Stomach smooth muscle (tissue), 2 donors: ENCODE measurements around the gene NCOA4.
"Not testable (repeated sequence)": the region's sequence is repeated elsewhere in the genome, so short reads cannot be mapped to it uniquely, and the experiment has no call there.

Source experiments
- H3K27ac ChIP-seq: one replicate; pipeline ENCODE4 v1.7.0; 2013; ENCODE audit warnings: mild to moderate bottlenecking, low read length, inconsistent platforms
- H3K27me3 ChIP-seq, 2 donors: one replicate each; pipeline ENCODE4 v1.7.0; 2013; ENCODE audit warnings: low read length in 2 of 2; ENCODE audit not compliant: insufficient read depth in 2 of 2, control insufficient read depth in 1 of 2
- H3K36me3 ChIP-seq, 2 donors: one replicate each; pipeline ENCODE4 v1.7.0; 2013; ENCODE audit warnings: low read length in 2 of 2; ENCODE audit not compliant: control insufficient read depth in 2 of 2, insufficient read depth in 2 of 2
- H3K4me1 ChIP-seq: one replicate; pipeline ENCODE4 v1.7.0; 2013; ENCODE audit warnings: low read length; ENCODE audit not compliant: control insufficient read depth, insufficient read depth
- H3K4me3 ChIP-seq, 2 donors: one replicate each; pipeline ENCODE4 v1.7.0; 2013; ENCODE audit warnings: low read length in 2 of 2
- H3K9ac ChIP-seq, 2 donors: one replicate each; pipeline ENCODE4 v1.7.0; 2013; ENCODE audit warnings: low read length in 2 of 2, mild to moderate bottlenecking in 1 of 2
- H3K9me3 ChIP-seq, 2 donors: one replicate each; pipeline ENCODE4 v1.7.0; 2013; ENCODE audit warnings: low read length in 2 of 2; ENCODE audit not compliant: control insufficient read depth in 2 of 2
- donor health status: healthy.
- donor health status: Pancreatic carcinoma.

NCOA4 gene

GRCh38 chr10:45981367-45981766, 49.1 kb downstream of the NCOA4 start:
- H3K9me3 ChIP-seq, H3K4me1 ChIP-seq, H3K4me3 ChIP-seq, H3K9ac ChIP-seq, H3K27ac ChIP-seq, H3K27me3 ChIP-seq, H3K36me3 ChIP-seq: not testable (repeated sequence)

GRCh38 chr10:45978554-45978953, 51.9 kb downstream of the NCOA4 start:
- not testable (repeated sequence) for H3K4me3 ChIP-seq, H3K4me1 ChIP-seq, H3K36me3 ChIP-seq, H3K9ac ChIP-seq, H3K9me3 ChIP-seq, H3K27me3 ChIP-seq, H3K27ac ChIP-seq

- not testable (repeated sequence) for H3K9ac ChIP-seq, H3K9me3 ChIP-seq, H3K27me3 ChIP-seq, H3K36me3 ChIP-seq, H3K4me1 ChIP-seq, H3K27ac ChIP-seq, H3K4me3 ChIP-seq
These were observed 56.4 kb downstream of the NCOA4 start for GRCh38 chr10:45974041-45974440.

DNA sequence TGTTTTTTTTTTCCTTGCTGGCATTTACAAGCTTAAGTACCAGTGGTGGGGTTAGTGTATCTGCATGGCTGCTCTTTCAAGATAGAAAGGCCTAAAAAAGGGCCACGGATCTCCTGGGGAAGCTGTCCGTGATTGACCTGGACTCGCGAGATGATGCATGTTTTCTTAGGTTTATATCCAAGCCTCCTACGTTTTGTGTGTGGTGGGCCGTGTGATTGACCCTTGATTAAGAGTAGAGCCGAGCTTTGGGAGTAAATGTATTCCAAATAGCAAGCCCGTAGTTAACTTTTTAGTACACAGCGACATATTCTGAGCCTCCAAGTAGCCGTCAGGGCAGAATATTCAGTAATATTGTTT, 57.6 kb downstream of the NCOA4 start:
- H3K36me3 ChIP-seq, H3K27ac ChIP-seq, H3K9me3 ChIP-seq, H3K27me3 ChIP-seq, H3K4me1 ChIP-seq: not testable (repeated sequence)
- Histone ChIP-seq H3K4me3 (peak overlapping the region; percentile 78 to 88), H3K9ac (peak overlapping the region; percentile 73 to 84)

DNA sequence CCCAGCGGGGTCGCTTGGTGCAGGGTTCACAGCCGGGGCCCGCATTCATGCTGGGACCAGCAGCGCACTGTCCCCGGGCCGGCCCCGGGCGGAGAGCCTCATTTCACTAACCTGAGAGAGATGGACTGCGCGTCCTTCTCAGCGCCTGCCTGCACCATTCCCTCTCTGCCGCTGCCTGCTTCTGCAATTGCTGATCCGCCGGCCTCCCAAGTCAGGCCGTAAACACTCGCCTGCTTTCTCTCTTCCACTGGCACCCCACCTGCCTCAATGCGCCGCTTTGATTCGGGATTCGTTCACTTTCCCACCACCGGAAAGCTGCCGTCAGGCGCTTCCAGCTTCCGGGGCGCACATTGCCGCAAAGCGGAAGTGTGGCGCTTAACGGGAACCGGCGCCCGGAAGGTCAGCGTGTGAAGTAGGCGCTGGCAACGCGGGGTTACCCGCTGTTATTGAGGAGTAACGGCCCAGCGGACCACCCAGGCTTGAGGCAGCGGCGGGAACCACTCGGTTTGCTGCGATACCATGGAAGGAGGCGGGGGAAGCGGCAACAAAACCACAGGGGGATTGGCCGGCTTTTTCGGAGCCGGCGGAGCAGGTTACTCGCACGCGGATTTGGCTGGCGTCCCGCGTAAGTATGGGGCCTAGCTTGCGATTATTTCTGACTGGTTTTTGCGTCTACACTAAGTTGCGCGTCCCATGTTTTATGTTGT, 58.2 kb downstream of the NCOA4 start, which contains the start of gene TIMM23:
Gene TIMM23, plus strand, starts transcription at position 384 of the 707 bp plus-strand sequence. Its CDS starts 136 bp downstream, at position 520.
- not testable (repeated sequence) for H3K27me3 ChIP-seq, H3K36me3 ChIP-seq, H3K27ac ChIP-seq, H3K9me3 ChIP-seq, H3K4me1 ChIP-seq
- H3K4me3 ChIP-seq: peak within 1 kb of the TSS; percentile 78 to 88
- peak within 1 kb of the TSS; percentile 73 to 84 for H3K9ac ChIP-seq

GRCh38 chr10:45971742-45972105, 58.7 kb downstream of the NCOA4 start:
- not testable (repeated sequence) for H3K27me3 ChIP-seq, H3K9me3 ChIP-seq, H3K36me3 ChIP-seq, H3K27ac ChIP-seq, H3K4me1 ChIP-seq
- Histone ChIP-seq H3K9ac (peak overlapping the region; percentile 58 to 84), H3K4me3 (peak overlapping the region; percentile 78 to 88)

DNA sequence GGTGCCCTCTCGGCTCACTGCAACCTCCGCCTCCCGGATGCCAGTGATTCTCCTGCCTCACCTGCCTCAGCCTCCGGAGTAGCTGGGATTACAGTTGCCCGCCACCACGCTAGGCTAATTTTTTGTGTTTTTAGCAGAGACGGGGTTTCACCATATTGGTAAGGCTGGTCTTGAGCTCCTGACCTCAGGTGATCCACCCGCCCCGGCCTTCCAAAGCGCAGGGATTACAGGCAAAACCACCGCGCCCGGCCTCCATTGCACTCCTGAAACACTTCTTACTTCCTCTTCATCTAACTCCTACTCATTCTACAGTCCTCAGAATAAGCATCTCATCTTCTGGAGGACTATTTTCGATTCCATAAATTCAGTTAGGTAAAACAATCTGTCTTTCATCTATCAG, 59.4 kb downstream of the NCOA4 start:
- H3K27me3 ChIP-seq, H3K36me3 ChIP-seq, H3K27ac ChIP-seq, H3K9me3 ChIP-seq, H3K4me1 ChIP-seq: not testable (repeated sequence)
- Histone ChIP-seq H3K9ac (peak overlapping the region in 1 of 2 donors; percentile 36), H3K4me3 (peak overlapping the region; percentile 78 to 88)

- H3K27me3 ChIP-seq, H3K9ac ChIP-seq, H3K4me3 ChIP-seq, H3K4me1 ChIP-seq, H3K36me3 ChIP-seq, H3K27ac ChIP-seq, H3K9me3 ChIP-seq: not testable (repeated sequence)
These were observed 67.6 kb downstream of the NCOA4 start for GRCh38 chr10:45962686-45963452.

- H3K36me3 ChIP-seq, H3K4me3 ChIP-seq, H3K9me3 ChIP-seq, H3K27me3 ChIP-seq, H3K27ac ChIP-seq, H3K4me1 ChIP-seq, H3K9ac ChIP-seq: not testable (repeated sequence)
These were observed 72.5 kb downstream of the NCOA4 start for GRCh38 chr10:45957928-45958327.

DNA sequence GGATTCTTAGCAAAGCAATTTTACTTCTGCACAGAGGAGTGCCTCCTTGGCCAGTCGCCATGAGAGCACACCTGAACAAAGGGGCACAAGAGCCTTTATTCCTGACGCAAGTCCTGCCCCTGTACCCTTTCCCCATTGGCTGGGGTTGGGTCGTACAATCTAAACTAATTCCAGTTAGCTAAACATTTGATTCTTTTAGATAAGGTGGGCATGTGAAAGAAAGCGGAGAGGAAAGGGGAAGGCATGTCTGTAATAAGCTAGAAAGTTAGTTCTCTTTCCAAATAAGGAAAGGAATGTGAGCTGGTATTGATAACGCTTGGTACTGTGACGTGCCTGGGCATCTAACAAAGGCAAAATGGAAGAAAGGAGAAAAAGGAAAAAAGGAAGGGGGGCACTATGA, 73.8 kb downstream of the NCOA4 start:
- H3K36me3 ChIP-seq, H3K9me3 ChIP-seq, H3K4me1 ChIP-seq, H3K9ac ChIP-seq, H3K4me3 ChIP-seq, H3K27me3 ChIP-seq, H3K27ac ChIP-seq: not testable (repeated sequence)
